ENCODE data around the gene BMPR1A.

GRCh38 chr10:86823565-86823964, 67.1 kb downstream of the BMPR1A start:
- no peak for TF ChIP-seq CTCF (IDR thresholded peaks at IDR 0.05)
- no peak for TF ChIP-seq EP300 (IDR thresholded peaks at IDR 0.05)
- TF ChIP-seq POLR2A (IDR thresholded peaks at IDR 0.05): no peak
- TF ChIP-seq POLR2AphosphoS5 (IDR thresholded peaks at IDR 0.05): no peak

Data from suprapubic skin (tissue), 4 donors.